IPS-20b (cell line): Measurements from ENCODE around the gene DGKZ.
A peak's percentile ranks its signal among the peaks of the same experiment; 100 is the strongest.

Experiments used
- H3K27ac ChIP-seq: one replicate; pipeline ENCODE4 v1.5.1; 2013; ENCODE audit warnings: low read length
- H3K27me3 ChIP-seq: 2 replicates; pipeline ENCODE4 v1.6.1; 2013; ENCODE audit warnings: mild to moderate bottlenecking, low read length, inconsistent platforms; ENCODE audit not compliant: insufficient read depth
- H3K36me3 ChIP-seq: 2 replicates; pipeline ENCODE4 v1.6.1; 2013; ENCODE audit warnings: low read depth, mild to moderate bottlenecking, inconsistent platforms, low read length, moderate library complexity; ENCODE audit not compliant: insufficient read depth
- H3K4me1 ChIP-seq: 2 replicates; pipeline ENCODE4 v1.6.1; 2013; ENCODE audit warnings: mild to moderate bottlenecking, control low read depth, inconsistent platforms, low read length, moderate library complexity; ENCODE audit not compliant: insufficient read depth
- H3K4me3 ChIP-seq: 2 replicates; pipeline ENCODE4 v1.5.1; 2013; ENCODE audit warnings: mild to moderate bottlenecking, low read length, inconsistent platforms
- H3K9ac ChIP-seq: 2 replicates; pipeline ENCODE4 v1.6.1; 2013; ENCODE audit warnings: low read depth, mild to moderate bottlenecking, inconsistent platforms, low read length, moderate library complexity
- H3K9me3 ChIP-seq: 2 replicates; pipeline ENCODE4 v1.6.1; 2013; ENCODE audit warnings: mild to moderate bottlenecking, low read depth, low read length, inconsistent platforms; ENCODE audit not compliant: insufficient read depth

Gene DGKZ

DNA sequence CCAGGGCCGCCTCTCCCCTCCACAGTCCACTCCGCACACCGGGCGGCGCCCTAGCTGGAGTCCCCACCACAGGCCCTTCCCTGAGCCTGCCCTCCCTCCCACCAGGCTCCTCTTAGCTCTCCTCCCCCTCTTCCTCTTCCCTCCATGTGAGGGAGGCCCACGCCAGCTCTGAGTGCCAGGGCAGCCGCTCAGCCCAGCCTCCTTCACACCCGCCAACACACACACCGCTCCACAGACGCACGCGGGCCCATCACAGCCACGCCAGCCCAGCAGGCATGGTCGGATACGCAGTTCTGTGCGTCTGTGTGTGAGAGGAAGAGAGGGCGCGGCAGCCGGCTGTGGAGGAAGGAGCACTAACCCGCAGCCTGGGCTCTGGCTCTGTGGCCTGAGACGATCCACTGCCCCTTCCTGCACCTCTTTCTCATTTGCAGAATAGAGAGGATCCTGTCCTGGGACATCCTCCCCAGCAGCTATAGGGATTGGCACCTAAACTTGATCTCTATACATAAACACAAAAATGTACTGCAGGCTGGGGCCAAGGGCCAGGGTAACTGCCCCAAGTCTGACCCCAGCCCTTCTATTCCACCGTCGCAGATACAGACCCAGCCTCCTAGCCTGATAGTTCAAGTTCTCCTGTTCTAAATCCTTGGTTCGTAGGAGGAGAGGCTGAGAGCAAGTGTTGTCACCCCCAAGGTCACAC is 40.8 kb downstream of the DGKZ start:
- Histone ChIP-seq H3K9me3 (no peaks in the 10 kb centered on the region; the same call in 1 of the 2 replicates), H3K4me1 (peaks cover 9% of the 10 kb centered on the region; the same call in 1 of the 2 replicates), H3K27ac (no peak overlapping the region), H3K9ac (no peak overlapping the region), H3K27me3 (peaks cover 69% of the 10 kb centered on the region), H3K4me3 (no peak overlapping the region), H3K36me3 (peaks cover 9% of the 10 kb centered on the region)

DNA sequence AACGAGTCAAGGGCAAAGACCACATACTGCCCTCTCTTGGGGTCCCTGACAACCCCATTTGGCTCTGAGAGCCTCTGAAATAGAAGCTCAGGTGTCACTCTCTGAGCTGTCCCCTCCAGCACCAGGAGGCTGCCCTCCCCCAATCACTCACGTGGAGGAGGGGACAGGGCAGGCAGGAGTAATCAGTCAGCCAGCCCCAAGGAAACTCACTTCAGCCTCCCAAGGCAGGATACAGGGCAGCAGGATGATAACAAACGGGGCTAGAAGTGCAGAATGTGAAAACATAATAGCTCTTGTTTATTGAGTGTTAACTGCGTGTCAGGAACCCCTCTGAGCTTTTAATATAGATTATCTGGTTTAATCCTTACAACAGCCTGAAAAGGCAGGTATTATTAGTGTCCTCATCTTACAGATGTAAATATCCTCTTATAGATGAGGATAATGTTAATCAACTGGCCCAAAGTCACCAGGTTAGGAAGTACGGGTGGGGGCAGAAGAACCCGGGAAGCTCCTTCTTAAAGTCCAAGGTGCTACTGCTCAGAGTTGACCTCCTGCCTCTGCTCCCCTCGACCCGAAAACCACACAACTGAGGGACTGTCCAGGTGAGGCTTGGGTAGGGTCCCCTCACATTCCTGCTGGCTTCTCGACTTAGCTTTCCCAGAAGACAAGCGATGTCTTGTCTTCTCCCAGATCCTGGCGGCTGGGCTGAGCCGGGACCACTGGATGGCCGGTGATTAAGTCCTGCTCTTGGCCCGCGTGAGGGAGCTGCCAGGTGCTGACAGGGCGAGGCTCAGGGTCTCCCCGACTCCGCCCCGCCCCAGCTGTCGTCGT is 41.6 kb downstream of the DGKZ start:
- peaks cover 3% of the 10 kb centered on the region; the same call in 1 of the 2 replicates for H3K36me3 ChIP-seq
- no peak overlapping the region for H3K9ac ChIP-seq
- H3K27me3 ChIP-seq: peaks cover 76% of the 10 kb centered on the region
- peaks cover 9% of the 10 kb centered on the region; the same call in 1 of the 2 replicates for H3K4me1 ChIP-seq
- no peak overlapping the region for H3K27ac ChIP-seq
- no peaks in the 10 kb centered on the region; the same call in 1 of the 2 replicates for H3K9me3 ChIP-seq
- peak overlapping the region; percentile 31; the same call in 1 of the 2 replicates for H3K4me3 ChIP-seq

DNA sequence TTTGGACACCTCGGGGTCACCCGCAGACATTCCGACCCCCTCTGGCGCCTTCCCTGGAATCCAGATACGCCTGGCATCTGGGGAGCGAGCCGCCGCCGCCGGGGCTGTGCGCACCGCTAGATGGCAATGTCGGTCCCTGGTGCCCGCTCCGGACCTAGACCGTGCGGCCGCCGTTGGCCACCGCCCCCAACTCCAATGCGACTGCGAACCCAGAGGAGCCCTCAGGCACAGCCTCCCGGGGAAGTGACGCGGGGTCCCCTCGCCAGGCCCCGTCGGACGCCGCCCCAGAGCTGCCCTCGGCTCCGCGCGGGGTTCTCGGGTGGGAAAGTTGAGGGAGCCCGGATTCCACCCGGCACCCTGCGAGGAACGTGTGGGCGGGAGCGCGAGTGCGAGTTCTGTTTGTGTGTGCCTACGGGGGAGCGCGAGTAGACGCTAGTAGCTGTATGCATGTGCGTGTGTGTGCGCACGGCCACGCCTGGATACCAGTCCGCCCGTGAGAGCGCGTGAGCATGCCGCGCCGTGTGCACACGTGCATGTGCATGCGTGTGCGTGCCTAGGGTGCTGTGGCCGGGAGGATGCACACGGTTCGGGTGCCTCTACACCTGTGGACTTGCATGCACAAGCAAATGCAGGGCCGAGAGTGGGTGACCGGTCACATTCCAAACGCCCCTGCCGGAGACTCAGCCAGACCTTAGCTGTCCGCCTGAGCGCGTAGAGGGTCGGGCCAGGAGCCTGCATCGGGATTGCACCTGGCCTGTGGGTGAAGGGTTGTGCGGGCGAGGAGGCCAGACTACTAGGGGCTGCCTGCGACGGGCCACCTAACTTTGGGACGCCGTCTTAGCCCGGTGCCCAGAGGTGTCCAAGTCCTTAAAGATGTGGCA is 42.4 kb downstream of the DGKZ start:
- Histone ChIP-seq H3K36me3 (no peaks in the 10 kb centered on the region), H3K27me3 (peaks cover 82% of the 10 kb centered on the region), H3K9me3 (no peaks in the 10 kb centered on the region; the same call in 1 of the 2 replicates), H3K4me3 (peak overlapping the region; percentile 64; the same call in 1 of the 2 replicates), H3K4me1 (peaks cover 9% of the 10 kb centered on the region; the same call in 1 of the 2 replicates), H3K27ac (no peak overlapping the region), H3K9ac (no peak overlapping the region)

DNA sequence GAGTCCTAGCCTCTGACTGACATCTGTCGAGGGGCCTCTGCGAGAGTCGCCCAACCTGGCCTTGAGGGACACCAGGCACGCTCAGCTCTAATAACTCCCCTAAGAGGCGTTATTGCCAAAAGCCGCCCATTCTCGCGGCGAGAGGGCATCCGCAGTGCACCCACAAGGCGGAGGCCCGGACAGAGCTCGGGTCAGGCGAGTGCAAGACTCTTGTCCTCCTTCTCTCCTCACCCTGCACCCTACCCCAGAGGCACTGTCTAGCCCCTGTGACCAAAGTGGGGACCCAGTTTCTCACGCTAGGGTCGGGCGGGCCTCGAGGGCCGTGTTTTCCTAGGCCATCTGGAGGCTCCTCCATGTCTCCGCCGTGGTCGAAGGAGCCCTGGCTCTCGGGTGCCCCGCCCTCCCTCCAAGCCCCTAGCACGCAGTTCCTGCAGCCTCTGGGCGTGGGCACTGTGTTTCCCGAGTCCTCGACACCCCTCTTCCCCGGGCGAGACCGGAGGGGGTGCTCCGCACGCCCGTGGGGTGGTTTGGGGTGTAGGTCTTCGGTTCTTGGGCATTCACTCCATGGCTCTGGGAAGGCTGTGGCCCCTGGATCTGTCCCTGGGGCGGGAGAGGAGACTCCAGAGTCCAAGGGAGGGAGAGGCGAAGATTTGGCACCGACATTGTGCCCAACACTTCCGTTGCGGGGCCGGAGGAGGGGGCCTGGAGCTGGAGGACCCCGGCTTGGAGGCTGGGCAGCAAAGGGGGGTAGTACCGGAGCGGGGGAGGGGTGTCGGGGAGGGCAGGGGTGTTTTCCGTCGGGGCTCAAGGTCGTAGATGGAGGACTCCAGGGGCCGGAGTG is 43.3 kb downstream of the DGKZ start:
- peak overlapping the region; percentile 64 for H3K4me3 ChIP-seq
- H3K9ac ChIP-seq: no peak overlapping the region
- no peak overlapping the region for H3K27ac ChIP-seq
- H3K36me3 ChIP-seq: no peaks in the 10 kb centered on the region
- H3K27me3 ChIP-seq: peaks cover 82% of the 10 kb centered on the region
- peaks cover 9% of the 10 kb centered on the region; the same call in 1 of the 2 replicates for H3K4me1 ChIP-seq
- H3K9me3 ChIP-seq: no peaks in the 10 kb centered on the region; the same call in 1 of the 2 replicates

DNA sequence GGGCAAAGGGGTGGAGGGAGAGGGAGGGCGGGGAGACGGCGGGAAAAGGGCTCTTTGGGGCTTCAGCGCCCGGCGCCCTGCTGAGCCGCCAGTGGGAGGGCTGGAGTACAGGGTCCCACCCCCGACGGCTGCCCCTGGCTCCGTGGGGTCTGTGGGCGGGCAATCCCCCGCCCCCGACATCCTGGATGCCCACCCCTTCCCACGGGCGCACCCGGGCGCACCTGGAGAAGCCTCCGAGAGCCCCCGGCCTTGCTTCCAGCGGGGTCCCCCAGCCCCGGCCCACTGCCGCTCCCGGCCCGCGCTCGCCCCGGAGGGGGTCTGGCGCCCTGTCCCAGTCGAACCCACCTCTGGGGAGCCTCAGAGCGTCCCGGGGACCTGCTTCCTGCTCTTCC is 43.9 kb downstream of the DGKZ start:
- Histone ChIP-seq H3K4me1 (peaks cover 9% of the 10 kb centered on the region; the same call in 1 of the 2 replicates), H3K4me3 (peak overlapping the region; percentile 47; the same call in 1 of the 2 replicates), H3K9me3 (no peaks in the 10 kb centered on the region; the same call in 1 of the 2 replicates), H3K9ac (no peak overlapping the region), H3K27me3 (peaks cover 77% of the 10 kb centered on the region), H3K36me3 (no peaks in the 10 kb centered on the region), H3K27ac (no peak overlapping the region)

DNA sequence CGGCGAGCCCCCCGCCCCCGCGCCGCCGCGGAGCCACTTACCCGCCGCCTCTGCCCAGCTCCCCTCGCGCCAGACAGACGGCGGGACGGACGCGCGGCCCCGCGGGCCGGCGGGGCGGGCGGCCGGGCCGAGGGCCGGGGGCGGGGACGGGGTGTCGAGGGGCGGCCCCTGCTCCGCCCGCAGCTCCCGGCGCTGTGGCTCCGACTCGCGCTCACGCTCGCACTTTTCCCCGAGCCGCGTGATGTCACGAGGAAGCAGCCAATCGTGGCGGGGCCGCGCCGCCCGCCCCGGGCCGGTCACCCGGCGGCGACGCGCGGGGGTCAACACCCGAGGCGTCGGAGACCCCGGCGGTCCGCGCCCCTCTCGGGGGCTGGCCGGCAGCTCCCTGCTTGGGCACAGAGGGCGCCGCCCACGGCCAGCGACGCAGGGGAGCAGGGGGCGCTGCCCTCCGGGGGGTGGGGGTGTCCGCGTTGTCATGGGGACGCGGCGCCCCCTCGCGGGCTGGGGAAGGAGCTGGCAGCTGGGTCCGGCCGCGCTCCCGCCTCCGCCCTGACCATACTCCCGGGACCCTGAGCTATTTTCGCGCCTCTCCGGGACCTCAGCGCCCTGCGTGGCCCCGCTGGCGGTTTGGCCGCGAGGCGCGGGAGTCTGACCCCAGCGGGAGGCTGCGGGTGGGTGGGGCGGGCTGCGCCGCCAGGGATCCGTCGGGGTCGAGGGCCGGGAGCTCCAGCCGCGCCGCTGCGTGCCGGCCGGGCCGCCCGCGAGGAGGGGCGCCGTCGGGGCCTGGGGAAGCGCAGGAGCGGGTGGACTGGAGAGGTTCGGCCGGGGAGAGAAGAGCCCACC is 44.5 kb downstream of the DGKZ start, which contains the start of gene CHRM4:
TSS of gene CHRM4 (minus strand) at position 199 of the 843 bp plus-strand sequence. CDS start 5,219 bp downstream, outside the sequence.
- Histone ChIP-seq H3K36me3 (peaks cover 4% of the 10 kb centered on the region; the same call in 1 of the 2 replicates), H3K9ac (no peak within 1 kb of the TSS), H3K4me3 (peak within 1 kb of the TSS; percentile 74; the same call in 1 of the 2 replicates), H3K9me3 (no peaks in the 10 kb centered on the region; the same call in 1 of the 2 replicates), H3K4me1 (peaks cover 9% of the 10 kb centered on the region; the same call in 1 of the 2 replicates), H3K27ac (no peak within 1 kb of the TSS), H3K27me3 (peaks cover 71% of the 10 kb centered on the region)

DNA sequence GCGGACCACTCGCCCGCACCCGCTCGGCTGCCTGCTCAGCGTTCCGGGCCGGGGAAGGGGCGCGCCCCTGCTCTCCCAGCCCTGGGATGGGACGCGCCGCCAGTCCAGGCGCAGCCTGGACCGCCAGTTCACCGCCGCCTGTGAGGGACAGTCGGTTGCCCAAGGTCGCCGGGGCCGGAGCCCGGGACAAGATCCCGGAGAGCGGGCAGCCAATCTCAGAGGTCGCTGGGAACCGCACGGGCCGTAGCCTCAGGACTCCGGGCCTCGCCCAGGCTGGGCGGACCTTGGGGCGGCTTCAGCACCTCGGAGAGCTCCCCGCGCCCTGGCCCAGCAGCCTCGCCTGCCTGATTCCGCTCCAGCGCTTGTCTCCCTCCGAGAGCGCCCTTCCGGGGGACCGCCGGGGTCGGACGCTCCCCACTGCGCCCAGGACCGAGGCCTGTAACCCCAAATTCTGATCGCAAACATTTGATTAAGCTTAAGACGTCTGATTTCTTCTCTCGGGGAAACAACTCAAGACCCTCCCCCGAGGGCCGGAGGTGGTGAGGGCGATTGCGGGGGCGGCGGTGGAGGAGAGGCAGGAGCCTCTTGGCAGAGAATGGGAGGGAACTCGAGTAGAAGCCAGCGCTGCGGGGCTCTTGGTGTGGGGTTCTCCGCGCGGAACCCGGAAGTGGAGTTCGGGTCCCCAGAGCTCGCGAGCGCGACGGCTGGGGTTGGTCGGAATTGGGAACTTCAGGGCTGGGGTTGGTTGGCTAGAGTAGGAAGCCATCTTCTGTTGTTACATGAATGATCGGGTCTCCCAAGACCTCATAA is 45.4 kb downstream of the DGKZ start:
- no peak overlapping the region for H3K9ac ChIP-seq
- peaks cover 63% of the 10 kb centered on the region for H3K27me3 ChIP-seq
- peak overlapping the region; percentile 74 for H3K4me3 ChIP-seq
- peaks cover 9% of the 10 kb centered on the region; the same call in 1 of the 2 replicates for H3K4me1 ChIP-seq
- H3K9me3 ChIP-seq: no peaks in the 10 kb centered on the region; the same call in 1 of the 2 replicates
- no peak overlapping the region for H3K27ac ChIP-seq
- peaks cover 12% of the 10 kb centered on the region for H3K36me3 ChIP-seq

DNA sequence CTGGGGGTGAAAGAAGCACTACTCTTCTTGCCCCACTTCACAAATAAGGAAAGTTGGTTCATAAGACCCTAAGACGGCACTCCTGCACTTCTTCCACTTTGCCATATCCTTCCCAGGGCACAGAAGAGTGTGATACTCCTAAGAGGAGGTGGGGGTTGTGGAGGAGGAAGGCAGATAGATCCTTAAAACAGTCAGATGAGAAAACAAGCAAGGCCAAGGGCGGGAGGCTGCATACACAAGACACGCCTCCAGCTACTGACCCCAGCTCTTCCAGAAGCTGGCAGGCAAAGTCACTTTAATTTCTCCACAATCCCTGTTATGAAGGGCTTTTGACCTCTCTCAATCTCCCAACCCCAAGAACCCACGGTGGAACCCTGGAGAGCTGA is 46.0 kb downstream of the DGKZ start:
- Histone ChIP-seq H3K27ac (no peak overlapping the region), H3K9me3 (no peaks in the 10 kb centered on the region; the same call in 1 of the 2 replicates), H3K4me1 (peaks cover 9% of the 10 kb centered on the region; the same call in 1 of the 2 replicates), H3K4me3 (peak overlapping the region; percentile 74), H3K9ac (no peak overlapping the region), H3K27me3 (peaks cover 57% of the 10 kb centered on the region), H3K36me3 (peaks cover 16% of the 10 kb centered on the region)

DNA sequence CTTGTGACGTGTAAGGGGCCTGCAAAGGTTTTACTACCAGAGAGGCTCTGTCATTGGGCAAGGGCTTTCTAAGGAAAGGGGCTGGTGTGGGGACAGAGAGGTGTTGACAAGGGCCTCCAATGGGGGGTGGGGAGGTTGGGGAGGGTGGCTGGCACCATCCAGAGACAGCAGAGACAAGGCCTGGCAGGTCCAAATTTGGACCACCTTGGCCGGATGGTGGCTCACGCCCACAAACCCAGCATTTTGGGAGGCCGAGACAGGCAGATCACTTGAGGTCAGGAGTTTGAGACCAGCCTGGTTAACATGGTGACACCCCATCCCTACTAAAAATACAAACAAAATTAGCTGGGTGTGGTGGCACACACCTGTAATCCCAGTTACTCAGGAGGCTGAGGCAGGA is 46.5 kb downstream of the DGKZ start:
- H3K36me3 ChIP-seq: peaks cover 16% of the 10 kb centered on the region
- no peak overlapping the region for H3K4me3 ChIP-seq
- peaks cover 52% of the 10 kb centered on the region for H3K27me3 ChIP-seq
- H3K27ac ChIP-seq: no peak overlapping the region
- no peaks in the 10 kb centered on the region; the same call in 1 of the 2 replicates for H3K9me3 ChIP-seq
- H3K9ac ChIP-seq: no peak overlapping the region
- peaks cover 5% of the 10 kb centered on the region; the same call in 1 of the 2 replicates for H3K4me1 ChIP-seq
